Measurements from ENCODE around the gene PRUNE2.

PRUNE2 gene

DNA sequence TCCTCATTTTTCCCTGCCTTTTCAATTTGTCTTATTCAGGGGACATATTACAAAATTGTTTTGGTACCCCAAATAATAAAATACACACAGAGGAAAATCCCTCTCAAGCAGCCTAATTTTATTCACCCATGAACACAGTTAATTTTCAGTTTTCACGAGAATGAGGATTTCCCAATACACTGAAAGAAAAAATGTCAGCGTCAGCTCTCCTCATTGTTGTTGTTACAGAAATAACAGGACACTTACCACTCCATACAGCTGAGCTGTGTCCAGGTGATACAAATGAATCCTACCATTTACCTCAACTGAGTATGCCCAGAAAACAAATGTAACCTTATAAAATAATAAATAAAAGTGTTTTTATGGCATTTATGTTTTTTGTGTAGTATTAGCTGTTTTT is 286.3 kb downstream of the PRUNE2 start:
- DNase-seq = no peak

DNA sequence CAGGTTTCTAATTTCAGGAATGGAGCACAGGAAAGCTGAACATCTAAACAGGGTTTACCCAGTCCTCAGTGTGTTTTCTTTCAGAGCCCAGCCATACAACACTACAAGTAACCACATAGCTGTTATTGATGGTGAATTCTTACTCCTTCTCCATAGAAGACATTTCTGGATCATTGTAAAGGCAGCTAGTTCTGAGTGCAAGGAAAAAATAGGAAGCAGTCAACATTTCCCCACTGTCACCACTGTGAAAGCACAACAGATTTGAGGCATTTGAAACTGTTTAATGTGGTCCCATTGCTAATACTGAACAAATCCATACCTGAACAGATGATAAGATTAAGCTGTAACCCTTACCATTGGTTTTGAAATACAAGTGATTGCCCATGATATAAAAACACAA is 286.7 kb downstream of the PRUNE2 start:
- no peak for DNase-seq

- no peak for DNase-seq
Observed at GRCh38 chr9:76618762-76619161, 287.2 kb downstream of the PRUNE2 start.

- no peak for DNase-seq
Observed at GRCh38 chr9:76617497-76618175, 288.3 kb downstream of the PRUNE2 start.

DNA sequence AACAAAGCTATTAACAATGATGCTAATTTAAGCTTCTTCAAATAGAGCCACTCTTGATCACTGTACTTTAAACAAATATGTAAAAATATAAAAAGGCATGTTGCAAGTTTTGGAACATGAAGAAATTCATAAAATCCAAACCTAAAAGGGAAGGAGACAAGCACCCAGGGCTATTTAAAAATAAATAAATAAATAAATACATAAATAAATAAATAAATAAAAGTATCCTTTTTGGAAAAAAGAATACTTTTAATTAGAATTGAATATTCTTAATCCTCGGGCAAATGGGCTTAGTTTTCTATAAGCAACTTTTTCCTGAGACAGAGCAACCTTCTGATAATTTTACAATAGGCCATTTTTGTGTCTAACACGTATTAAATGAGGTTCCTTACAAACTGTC is 289.1 kb downstream of the PRUNE2 start:
- no peak for DNase-seq

DNA sequence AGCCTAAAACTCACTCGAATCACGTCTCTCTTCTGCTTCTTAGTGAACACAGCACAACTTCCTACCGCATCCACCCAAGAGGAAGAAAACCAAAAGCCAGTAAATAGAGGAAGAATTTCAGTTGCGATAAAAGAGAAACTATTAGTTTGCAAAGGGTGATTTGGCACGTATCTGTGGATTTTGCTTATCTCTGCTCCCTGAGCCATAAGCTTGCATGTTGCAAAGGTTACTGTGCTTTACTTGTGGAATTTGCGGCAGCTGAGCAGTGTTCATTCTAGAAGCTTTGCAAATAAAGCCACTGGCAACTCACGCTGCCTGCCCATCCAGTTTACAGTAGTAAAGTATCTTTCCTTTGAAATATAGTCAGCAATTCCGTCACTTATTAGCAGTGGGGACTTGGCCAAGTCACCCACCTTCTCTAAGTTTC is 290.7 kb downstream of the PRUNE2 start:
- DNase-seq = no peak

- no peak for DNase-seq
Observed at GRCh38 chr9:76613974-76614373, 291.9 kb downstream of the PRUNE2 start.

DNA sequence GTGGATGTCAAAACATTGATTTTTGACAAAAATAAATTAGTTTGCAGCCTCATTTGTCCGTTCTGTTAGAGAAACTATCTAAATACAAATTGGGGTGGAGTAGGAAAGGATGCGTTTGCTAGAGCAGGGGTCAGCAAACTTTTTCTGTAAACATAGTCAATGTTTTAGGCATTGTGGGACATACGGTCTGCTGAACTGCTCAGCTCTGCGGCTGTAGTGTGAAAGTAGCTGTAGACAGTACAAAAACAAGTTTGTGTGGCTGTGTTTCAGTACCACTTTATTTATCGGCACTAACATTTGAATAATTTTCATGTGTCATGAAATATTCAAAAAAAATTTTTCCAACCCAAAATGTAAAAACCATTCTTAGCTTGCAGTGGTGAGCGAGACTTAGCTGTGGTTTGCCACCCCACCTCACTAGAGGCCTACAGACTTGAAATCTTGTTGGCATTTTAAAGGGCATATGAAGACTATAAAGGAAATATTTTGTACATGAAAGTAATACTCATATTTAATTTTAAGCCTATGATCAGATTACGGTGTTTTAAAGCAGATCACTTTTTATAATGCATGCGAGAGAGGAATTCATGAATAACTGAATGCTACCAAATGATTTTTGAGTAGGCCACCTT is 292.6 kb downstream of the PRUNE2 start:
- no peak for DNase-seq

- DNase-seq = no peak
Observed at GRCh38 chr9:76610011-76610352, 295.9 kb downstream of the PRUNE2 start.

GRCh38 chr9:76609285-76610010 is 296.5 kb downstream of the PRUNE2 start:
- DNase-seq = no peak

GRCh38 chr9:76608575-76609273 is 297.2 kb downstream of the PRUNE2 start:
- no peak for DNase-seq

DNA sequence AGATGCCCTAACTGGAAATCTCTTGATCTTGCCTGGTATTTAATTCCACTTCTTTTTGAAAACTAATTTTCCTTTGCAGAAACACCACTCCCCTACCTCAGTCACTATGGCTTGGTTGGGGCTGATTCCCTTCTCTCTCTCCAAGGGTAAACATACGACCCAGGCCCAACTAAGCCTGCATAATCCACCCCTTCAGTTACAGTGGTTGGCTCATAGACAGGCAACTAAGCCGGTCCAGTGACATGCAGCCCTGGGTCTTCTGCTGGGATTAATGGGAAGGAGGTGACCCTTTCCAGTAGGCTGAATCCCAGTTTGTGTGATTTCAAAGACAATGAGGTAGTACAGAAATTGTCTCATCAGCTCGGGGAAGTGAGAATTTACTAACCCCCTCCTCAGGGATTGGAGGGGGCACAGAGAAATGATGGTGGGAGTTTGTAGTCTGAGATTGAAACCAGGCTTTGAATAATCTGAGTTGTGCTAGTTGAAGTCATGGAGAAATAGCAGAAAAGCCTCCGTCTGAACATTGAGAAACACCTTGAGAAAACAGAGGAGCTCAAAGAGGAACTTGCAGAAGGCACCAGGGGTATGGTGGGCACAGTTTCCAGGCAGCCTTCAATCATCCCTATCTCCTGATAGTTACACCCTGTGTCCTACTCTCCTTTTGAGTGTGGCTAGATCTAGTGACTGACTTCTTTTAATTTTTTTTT is 298.0 kb downstream of the PRUNE2 start:
- DNase-seq = no peak

- no peak for DNase-seq
Observed at GRCh38 chr9:76605321-76605900, 300.5 kb downstream of the PRUNE2 start.

GRCh38 chr9:76603931-76604570 is 301.9 kb downstream of the PRUNE2 start:
- DNase-seq = no peak

GRCh38 chr9:76603448-76603895 is 302.4 kb downstream of the PRUNE2 start:
- no peak for DNase-seq

DNA sequence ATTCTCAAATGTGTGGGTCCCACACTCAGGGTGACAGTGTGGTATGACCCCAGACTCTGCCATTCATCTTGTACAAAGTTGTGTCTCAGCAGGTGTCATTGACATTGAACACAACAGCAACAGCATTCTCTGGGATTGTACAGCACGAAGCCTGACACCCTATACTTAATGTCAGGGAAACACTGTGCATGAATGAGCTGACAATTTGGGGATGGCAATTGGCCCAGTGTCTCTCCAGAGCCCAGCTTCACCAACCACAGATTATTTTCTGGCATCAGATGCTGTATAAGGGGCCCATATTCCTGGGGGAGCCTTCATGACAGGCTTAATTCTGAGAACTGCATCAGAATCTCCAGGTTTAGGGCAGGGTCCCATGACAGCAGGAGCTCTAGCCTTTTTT is 303.7 kb downstream of the PRUNE2 start:
- no peak for DNase-seq

- no peak for DNase-seq
Observed at GRCh38 chr9:76600007-76600615, 305.8 kb downstream of the PRUNE2 start.

DNA sequence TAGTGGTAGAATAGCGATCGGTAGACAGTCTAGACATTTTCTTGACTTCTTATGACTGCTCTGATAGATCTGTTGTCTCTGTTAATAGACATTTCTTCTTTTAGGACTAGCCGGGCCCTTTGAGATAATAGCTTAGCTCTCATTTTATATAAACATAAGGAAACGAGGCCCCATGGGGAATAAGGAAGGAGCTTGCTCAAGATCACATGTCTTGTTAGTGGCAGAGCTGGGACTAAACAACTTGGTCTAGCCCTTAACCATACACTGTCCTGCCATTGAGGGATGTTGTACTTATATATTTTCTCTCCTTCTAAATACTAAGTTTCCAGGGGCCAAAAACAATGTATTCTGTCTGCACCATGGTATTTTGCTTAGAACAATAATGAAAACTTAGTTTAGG is 306.9 kb downstream of the PRUNE2 start:
- DNase-seq = no peak

- DNase-seq = no peak
Observed at GRCh38 chr9:76595645-76596044, 310.3 kb downstream of the PRUNE2 start.

DNA sequence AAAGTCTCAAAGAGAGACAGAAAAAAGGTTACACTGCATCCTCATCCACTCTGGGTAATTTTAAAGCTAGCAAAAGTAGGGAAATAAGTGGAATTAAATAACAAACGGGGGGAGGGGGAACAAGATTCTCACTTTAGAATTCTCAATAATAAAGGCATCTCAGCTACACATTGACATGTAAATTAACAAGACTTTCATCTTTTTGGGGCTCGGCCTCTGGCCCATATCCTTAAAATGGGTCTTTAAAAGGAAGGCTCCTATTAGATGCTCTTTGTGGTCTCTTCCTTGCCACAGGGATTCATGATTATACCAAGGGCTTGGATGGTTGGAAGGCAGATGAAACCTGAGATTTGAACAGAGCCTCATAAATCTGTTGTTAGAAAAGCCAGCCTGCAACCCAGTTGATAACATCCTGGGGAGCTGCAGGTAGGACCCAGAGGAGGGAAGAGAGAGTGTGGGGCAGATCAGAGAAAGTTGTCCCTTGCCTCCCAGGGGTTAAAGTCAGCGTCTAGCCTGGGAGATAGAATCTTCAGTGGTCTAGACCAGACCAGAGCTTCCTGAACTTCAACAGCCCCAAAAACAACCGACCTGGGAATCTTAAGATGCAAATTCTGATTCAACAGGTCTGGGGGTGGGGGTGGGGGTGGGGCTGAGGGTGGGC is 311.0 kb downstream of the PRUNE2 start:
- DNase-seq = no peak

Measured in stimulated activated CD4-positive, alpha-beta T cell treated with anti-CD3 and anti-CD28 coated beads, Interleukin-12 subunit alpha, Interleukin-12 subunit beta, amount 100 ng/mL, for 4 hours (primary cell).